DND-41 (cell line): ENCODE results near the gene ZBTB45.

Source experiments
- ATAC-seq: fragments of 200-7000 bp; cut with Tn5 transposase; 3 replicates; pipeline ENCODE4 v1.9.1; 2021; ENCODE audit warnings: low read depth; ENCODE audit not compliant: insufficient read depth
- DNase-seq: peaks from one replicate; pipeline ENCODE4 v3.0.0-alpha.2; 2020
- H2AFZ ChIP-seq: 2 replicates; pipeline ENCODE4 v1.6.0; 2012; ENCODE audit warnings: low read depth, low read length
- H3K27ac ChIP-seq: 2 replicates; pipeline ENCODE4 v1.5.1; 2012; ENCODE audit warnings: low read length, inconsistent platforms
- H3K27me3 ChIP-seq: fragments of 200-600 bp; sonication (generic); 2 replicates; pipeline ENCODE4 v1.6.0; 2012; ENCODE audit warnings: low read length, mild to moderate bottlenecking, inconsistent platforms; ENCODE audit not compliant: insufficient read depth, poor library complexity
- H3K36me3 ChIP-seq: 2 replicates; pipeline ENCODE4 v1.5.1; 2012; ENCODE audit warnings: low read length, inconsistent platforms; ENCODE audit not compliant: insufficient read depth
- H3K4me1 ChIP-seq: 2 replicates; pipeline ENCODE4 v1.5.1; 2012; ENCODE audit warnings: mild to moderate bottlenecking, low read length; ENCODE audit not compliant: insufficient read depth
- H3K4me2 ChIP-seq: 2 replicates; pipeline ENCODE4 v1.6.0; 2012; ENCODE audit warnings: mild to moderate bottlenecking, moderate library complexity, low read length, inconsistent platforms; ENCODE audit not compliant: insufficient read depth
- H3K4me3 ChIP-seq, 2 experiments: fragments of 200-600 bp in 1 of 2; shearing (Covaris generic) in 1 of 2; 2 replicates each; pipeline ENCODE4 v1.5.1; 2012 to 2016; ENCODE audit warnings: inconsistent platforms in 2 of 2, low read length in 2 of 2, mild to moderate bottlenecking in 2 of 2, low read depth in 1 of 2, moderate library complexity in 1 of 2
- H3K79me2 ChIP-seq: 2 replicates; pipeline ENCODE4 v1.6.0; 2012; ENCODE audit warnings: low read length, inconsistent platforms; ENCODE audit not compliant: insufficient read depth
- H3K9ac ChIP-seq: 2 replicates; pipeline ENCODE4 v1.6.0; 2012; ENCODE audit warnings: low read depth, mild to moderate bottlenecking, inconsistent platforms, low read length, moderate library complexity
- H3K9me3 ChIP-seq: 2 replicates; pipeline ENCODE4 v1.5.1; 2012; ENCODE audit warnings: low read length, moderate library complexity, mild to moderate bottlenecking, inconsistent platforms; ENCODE audit not compliant: insufficient read depth, severe bottlenecking
- H4K20me1 ChIP-seq: 2 replicates; pipeline ENCODE4 v1.6.0; 2012; ENCODE audit warnings: low read length; ENCODE audit not compliant: insufficient read depth
- EZH2 ChIP-seq: IDR thresholded peaks from 3 replicates; pipeline ENCODE4 v1.6.1; 2012; ENCODE audit warnings: borderline replicate concordance, low read depth, mild to moderate bottlenecking, moderate library complexity, low read length, inconsistent platforms; ENCODE audit not compliant: severe bottlenecking
- TF ChIP-seq, protein P1 (sequence below): IDR thresholded peaks from 2 replicates; pipeline ENCODE4 v1.5.1; 2012; ENCODE audit warnings: borderline replicate concordance, low read length, moderate library complexity, mild to moderate bottlenecking; ENCODE audit not compliant: poor library complexity, severe bottlenecking; ENCODE audit errors: extremely low read depth

Gene ZBTB45

DNA sequence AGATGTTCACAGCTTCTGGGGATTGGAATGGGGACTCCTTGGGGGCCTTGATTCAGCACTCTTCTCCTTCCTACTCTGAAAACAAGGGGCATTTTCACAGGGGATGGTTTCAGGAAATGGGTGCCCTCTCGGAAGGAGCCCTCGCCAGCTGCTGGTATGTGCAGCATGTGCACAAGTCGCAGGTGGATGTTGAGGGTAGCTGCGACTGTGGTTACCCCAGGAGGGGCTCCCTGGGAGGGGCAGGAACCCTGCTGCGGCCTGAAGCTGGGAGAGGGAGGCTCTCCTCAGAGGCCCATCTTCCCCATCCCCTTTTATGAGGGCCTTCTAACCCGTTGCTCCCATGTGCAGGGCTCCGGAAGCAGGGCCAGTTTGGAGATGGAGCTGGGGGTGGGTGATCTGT, 37.2 kb downstream of the ZBTB45 start:
- ATAC-seq: peak; percentile 52; the same call in 2 of the 3 replicates
- peak; percentile 40 for DNase-seq
- 0 out of 2 replicates have a peak, but pooled peaks cover under 1% of the 10 kb centered on the region for H3K79me2 ChIP-seq
- H3K4me1 ChIP-seq: peaks cover 6% of the 10 kb centered on the region
- TF ChIP-seq EZH2: no peak
- TF ChIP-seq, protein P1, sequence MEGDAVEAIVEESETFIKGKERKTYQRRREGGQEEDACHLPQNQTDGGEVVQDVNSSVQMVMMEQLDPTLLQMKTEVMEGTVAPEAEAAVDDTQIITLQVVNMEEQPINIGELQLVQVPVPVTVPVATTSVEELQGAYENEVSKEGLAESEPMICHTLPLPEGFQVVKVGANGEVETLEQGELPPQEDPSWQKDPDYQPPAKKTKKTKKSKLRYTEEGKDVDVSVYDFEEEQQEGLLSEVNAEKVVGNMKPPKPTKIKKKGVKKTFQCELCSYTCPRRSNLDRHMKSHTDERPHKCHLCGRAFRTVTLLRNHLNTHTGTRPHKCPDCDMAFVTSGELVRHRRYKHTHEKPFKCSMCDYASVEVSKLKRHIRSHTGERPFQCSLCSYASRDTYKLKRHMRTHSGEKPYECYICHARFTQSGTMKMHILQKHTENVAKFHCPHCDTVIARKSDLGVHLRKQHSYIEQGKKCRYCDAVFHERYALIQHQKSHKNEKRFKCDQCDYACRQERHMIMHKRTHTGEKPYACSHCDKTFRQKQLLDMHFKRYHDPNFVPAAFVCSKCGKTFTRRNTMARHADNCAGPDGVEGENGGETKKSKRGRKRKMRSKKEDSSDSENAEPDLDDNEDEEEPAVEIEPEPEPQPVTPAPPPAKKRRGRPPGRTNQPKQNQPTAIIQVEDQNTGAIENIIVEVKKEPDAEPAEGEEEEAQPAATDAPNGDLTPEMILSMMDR: no peak
- H3K27me3 ChIP-seq: no peaks in the 10 kb centered on the region
- no peak overlapping the region for H2AFZ ChIP-seq
- H3K9me3 ChIP-seq: no peaks in the 10 kb centered on the region
- H3K4me3 ChIP-seq: no peak overlapping the region
- no peak overlapping the region for H3K27ac ChIP-seq
- peaks cover 24% of the 10 kb centered on the region for H3K36me3 ChIP-seq
- no peak overlapping the region for H3K4me2 ChIP-seq
- H3K9ac ChIP-seq: no peak overlapping the region
- no peaks in the 10 kb centered on the region for H4K20me1 ChIP-seq

DNA sequence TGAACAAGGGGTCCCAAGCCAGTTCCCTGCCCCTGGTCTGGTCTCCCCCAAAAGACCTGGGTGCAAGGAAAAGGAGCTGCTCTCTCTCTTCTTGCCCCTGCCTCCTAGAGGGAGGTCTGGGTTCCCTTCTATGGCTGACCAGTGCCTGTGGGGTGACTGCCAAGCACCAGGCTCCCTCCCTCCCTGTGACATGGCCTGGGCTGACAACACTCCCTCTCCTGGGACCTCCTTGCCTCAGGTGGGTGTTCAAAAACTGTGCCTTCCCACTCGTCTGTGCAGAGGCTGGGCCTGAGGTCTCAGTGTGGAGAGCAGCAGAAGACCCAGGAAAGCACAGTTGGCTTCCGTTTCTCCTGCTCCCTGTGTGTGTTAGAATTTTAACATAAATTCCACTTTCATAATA, 38.8 kb downstream of the ZBTB45 start:
- H3K36me3 ChIP-seq: peaks cover 24% of the 10 kb centered on the region
- H3K79me2 ChIP-seq: 0 out of 2 replicates have a peak, but pooled peaks cover 8% of the 10 kb centered on the region
- ATAC-seq (no peak), DNase-seq (no peak)
- no peak overlapping the region for H3K4me2 ChIP-seq
- no peak overlapping the region for H3K27ac ChIP-seq
- no peak overlapping the region for H3K9ac ChIP-seq
- H3K4me1 ChIP-seq: peaks cover 18% of the 10 kb centered on the region
- no peaks in the 10 kb centered on the region for H4K20me1 ChIP-seq
- H3K27me3 ChIP-seq: no peaks in the 10 kb centered on the region
- no peaks in the 10 kb centered on the region for H3K9me3 ChIP-seq
- H2AFZ ChIP-seq: no peak overlapping the region
- no peak overlapping the region for H3K4me3 ChIP-seq
- no peak for TF ChIP-seq EZH2
- TF ChIP-seq, protein P1: no peak

DNA sequence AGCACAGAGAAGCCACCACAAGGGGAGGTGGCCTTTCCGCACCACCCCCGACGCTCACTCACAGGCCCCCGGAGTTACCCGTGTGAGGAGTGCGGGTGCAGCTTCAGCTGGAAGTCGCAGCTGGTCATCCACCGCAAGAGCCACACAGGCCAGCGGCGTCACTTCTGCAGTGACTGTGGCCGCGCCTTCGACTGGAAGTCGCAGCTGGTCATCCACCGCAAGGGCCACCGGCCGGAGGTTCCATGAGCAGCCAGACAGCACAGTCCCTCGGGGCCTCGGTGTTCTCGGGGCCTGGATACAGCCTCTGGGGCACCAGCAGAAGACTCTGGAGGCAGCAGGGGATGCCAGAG, 39.2 kb downstream of the ZBTB45 start:
- DNase-seq (no peak), ATAC-seq (no peak)
- no peak overlapping the region for H3K4me2 ChIP-seq
- H4K20me1 ChIP-seq: no peaks in the 10 kb centered on the region
- 0 out of 2 replicates have a peak, but pooled peaks cover 8% of the 10 kb centered on the region for H3K79me2 ChIP-seq
- peaks cover 19% of the 10 kb centered on the region for H3K4me1 ChIP-seq
- H2AFZ ChIP-seq: no peak overlapping the region
- H3K27ac ChIP-seq: no peak overlapping the region
- no peak overlapping the region for H3K9ac ChIP-seq
- peaks cover 24% of the 10 kb centered on the region for H3K36me3 ChIP-seq
- no peaks in the 10 kb centered on the region for H3K27me3 ChIP-seq
- H3K4me3 ChIP-seq: no peak overlapping the region
- TF ChIP-seq, protein P1: no peak
- TF ChIP-seq EZH2: no peak
- no peaks in the 10 kb centered on the region for H3K9me3 ChIP-seq
